ENCODE measurements around the gene TMC8.

TMC8 gene

DNA sequence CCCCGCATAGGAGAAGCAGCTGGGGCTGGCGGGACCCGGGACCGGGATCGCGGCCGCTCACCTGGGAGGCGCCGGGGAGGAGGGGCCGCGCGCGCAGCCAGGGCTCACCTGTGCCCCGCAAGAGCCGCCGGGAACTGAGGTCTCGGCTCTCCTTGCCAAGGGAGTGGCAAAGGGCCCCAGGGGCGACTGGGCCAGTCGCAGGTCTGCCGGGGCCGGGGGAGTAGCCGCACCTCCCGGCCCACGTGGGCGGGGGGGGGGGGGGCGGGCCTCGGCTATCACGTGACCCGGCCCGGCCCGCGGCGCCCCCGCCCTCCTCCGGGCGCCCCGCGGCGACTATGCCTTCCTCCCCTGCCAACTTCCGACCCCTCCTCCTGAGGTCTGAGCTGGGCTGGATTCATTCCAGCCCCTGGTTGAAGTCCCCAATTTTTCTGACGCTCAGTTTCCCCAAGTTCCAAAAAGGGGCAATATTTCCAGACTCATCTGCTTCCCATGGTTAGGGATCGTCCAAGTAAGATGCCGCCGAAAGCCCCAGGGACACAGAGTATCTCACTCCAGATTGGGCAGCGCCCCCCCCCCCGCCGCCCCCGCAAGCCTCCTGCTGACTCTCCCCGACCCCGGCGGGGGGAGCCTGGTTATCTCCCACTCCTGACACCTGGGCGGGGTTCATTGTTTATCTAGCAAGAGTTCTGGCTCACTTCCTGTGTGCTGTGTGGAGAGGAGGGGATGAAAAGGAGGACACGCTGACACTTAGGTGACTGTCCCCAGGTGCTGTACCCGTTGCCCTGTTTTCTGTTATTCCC, 1.8 kb upstream of the TMC8 start, which contains the start of gene TMC6:
Gene TMC6 (minus strand): TSS at position 205 of the 800 bp plus-strand sequence. CDS start 1,923 bp downstream, outside the sequence.
- Histone ChIP-seq H3K4me2 (ENCODE audit: low read length) (peak within 1 kb of the TSS; percentile 96), H2AFZ (ENCODE audit: low read depth, low read length) (0 out of 2 replicates have a peak within 1 kb of the TSS, but pooled peaks have one; percentile 49), H3K36me3 (replicated peaks; ENCODE audit: low read depth, low read length) (peaks cover 10% of the 10 kb centered on the region), H3K79me2 (ENCODE audit: low read length) (peaks cover 34% of the 10 kb centered on the region), H3K27me3 (ENCODE audit: low read depth, low read length) (no peaks in the 10 kb centered on the region), H3K4me3 (ENCODE audit: low read length) (peak within 1 kb of the TSS; percentile 91), H3K4me1 (ENCODE audit: low read length) (peaks cover 79% of the 10 kb centered on the region), H3K9me3 (ENCODE audit: insufficient read depth, low read length) (no peaks in the 10 kb centered on the region), H4K20me1 (ENCODE audit: insufficient read depth, low read length) (no peaks in the 10 kb centered on the region), H3K27ac (ENCODE audit: low read length) (peak within 1 kb of the TSS; percentile 77), H3K9ac (ENCODE audit: low read length) (peak within 1 kb of the TSS; percentile 98)
- TF ChIP-seq EZH2phosphoT487 (IDR thresholded peaks at IDR 0.05; ENCODE audit: low read depth) = no peak
- TF ChIP-seq, protein P1, sequence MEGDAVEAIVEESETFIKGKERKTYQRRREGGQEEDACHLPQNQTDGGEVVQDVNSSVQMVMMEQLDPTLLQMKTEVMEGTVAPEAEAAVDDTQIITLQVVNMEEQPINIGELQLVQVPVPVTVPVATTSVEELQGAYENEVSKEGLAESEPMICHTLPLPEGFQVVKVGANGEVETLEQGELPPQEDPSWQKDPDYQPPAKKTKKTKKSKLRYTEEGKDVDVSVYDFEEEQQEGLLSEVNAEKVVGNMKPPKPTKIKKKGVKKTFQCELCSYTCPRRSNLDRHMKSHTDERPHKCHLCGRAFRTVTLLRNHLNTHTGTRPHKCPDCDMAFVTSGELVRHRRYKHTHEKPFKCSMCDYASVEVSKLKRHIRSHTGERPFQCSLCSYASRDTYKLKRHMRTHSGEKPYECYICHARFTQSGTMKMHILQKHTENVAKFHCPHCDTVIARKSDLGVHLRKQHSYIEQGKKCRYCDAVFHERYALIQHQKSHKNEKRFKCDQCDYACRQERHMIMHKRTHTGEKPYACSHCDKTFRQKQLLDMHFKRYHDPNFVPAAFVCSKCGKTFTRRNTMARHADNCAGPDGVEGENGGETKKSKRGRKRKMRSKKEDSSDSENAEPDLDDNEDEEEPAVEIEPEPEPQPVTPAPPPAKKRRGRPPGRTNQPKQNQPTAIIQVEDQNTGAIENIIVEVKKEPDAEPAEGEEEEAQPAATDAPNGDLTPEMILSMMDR (IDR thresholded peaks at IDR 0.05; ENCODE audit: low read depth, low read length) = no peak

DNA sequence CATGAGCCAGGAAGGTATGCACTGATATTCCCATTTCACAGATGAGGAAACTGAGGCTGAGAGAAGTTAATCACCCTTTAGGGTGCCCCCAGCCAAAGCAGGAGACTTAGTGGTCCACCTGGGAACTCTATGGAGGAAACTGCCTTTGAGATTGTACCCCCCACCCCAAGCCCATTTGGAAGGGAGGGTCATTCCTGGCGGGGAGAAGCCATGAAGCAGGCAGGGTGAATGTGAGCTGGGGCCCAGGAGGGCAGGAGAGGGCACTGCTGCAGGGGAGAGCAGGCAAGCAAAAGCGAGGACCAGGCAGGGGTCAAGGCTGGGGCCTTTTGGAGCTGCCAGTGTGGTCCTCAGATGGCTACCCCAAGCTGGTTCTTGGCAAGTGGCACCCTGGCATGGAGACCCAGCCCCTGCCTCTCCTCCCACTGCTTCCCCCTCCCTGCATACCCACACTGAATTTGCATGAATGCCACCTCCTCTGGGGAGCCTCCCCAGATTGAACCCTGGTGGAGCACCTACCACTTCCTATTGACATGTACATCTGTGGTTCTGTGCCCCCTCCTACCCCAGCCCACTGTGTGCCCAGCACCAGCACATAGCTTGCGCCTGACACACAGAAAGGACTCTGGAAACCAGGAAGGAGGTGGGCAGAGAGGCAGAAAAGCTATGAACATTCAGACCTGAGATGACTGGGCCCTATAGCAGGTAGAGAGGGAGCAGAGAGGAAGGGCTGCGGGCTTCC, 1.1 kb upstream of the TMC8 start:
- TF ChIP-seq, protein P1 (IDR thresholded peaks at IDR 0.05; ENCODE audit: low read depth, low read length) = no peak
- no peak for TF ChIP-seq EZH2phosphoT487 (IDR thresholded peaks at IDR 0.05; ENCODE audit: low read depth)
- Histone ChIP-seq H3K4me2 (ENCODE audit: low read length) (peak overlapping the region; percentile 96), H3K27me3 (ENCODE audit: low read depth, low read length) (no peaks in the 10 kb centered on the region), H2AFZ (ENCODE audit: low read depth, low read length) (0 out of 2 replicates have a peak overlapping the region, but pooled peaks have one; percentile 49), H3K79me2 (ENCODE audit: low read length) (peaks cover 34% of the 10 kb centered on the region), H3K27ac (ENCODE audit: low read length) (peak overlapping the region; percentile 69), H3K9me3 (ENCODE audit: insufficient read depth, low read length) (no peaks in the 10 kb centered on the region), H3K36me3 (replicated peaks; ENCODE audit: low read depth, low read length) (peaks cover 7% of the 10 kb centered on the region), H3K4me3 (ENCODE audit: low read length) (peak overlapping the region; percentile 91), H4K20me1 (ENCODE audit: insufficient read depth, low read length) (no peaks in the 10 kb centered on the region), H3K4me1 (ENCODE audit: low read length) (peaks cover 79% of the 10 kb centered on the region), H3K9ac (ENCODE audit: low read length) (peak overlapping the region; percentile 86)

DNA sequence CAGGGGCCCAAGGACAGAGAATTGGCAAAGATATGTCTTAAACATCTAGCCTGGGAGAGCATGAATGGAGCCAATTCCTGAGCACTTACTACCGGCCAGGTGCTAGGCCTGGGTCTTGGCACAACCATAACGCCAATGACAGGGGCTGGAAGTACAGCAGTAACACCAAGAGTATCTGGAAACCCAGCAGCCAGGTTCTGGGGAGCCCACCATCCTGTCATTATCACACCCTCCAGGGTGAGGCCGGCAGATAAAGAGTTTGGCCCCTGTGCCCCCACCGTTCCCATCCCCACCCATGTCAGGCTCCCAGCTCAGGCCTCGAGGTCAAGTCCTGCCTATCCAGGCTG, 508 bp upstream of the TMC8 start:
- H3K4me1 ChIP-seq (ENCODE audit: low read length) = peaks cover 77% of the 10 kb centered on the region
- H4K20me1 ChIP-seq (ENCODE audit: insufficient read depth, low read length) = no peaks in the 10 kb centered on the region
- peak overlapping the region; percentile 75 for H3K9ac ChIP-seq (ENCODE audit: low read length)
- peak overlapping the region; percentile 96 for H3K4me2 ChIP-seq (ENCODE audit: low read length)
- no peaks in the 10 kb centered on the region for H3K9me3 ChIP-seq (ENCODE audit: insufficient read depth, low read length)
- peak overlapping the region; percentile 91 for H3K4me3 ChIP-seq (ENCODE audit: low read length)
- H3K27me3 ChIP-seq (ENCODE audit: low read depth, low read length) = no peaks in the 10 kb centered on the region
- no peak overlapping the region for H2AFZ ChIP-seq (ENCODE audit: low read depth, low read length)
- H3K79me2 ChIP-seq (ENCODE audit: low read length) = peaks cover 34% of the 10 kb centered on the region
- TF ChIP-seq, protein P1 (IDR thresholded peaks at IDR 0.05; ENCODE audit: low read depth, low read length) = no peak
- no peak for TF ChIP-seq EZH2phosphoT487 (IDR thresholded peaks at IDR 0.05; ENCODE audit: low read depth)
- peaks cover 4% of the 10 kb centered on the region for H3K36me3 ChIP-seq (replicated peaks; ENCODE audit: low read depth, low read length)
- H3K27ac ChIP-seq (ENCODE audit: low read length) = peak overlapping the region; percentile 69

All from OCI-LY3 (cell line).